Omental fat pad (tissue), 4 donors: ENCODE measurements around the gene SVEP1. TPM values are rescaled to one million over a fixed set of nuclear protein-coding genes. Genes with fewer than 3 reads are reported as not detected.

Experiments used
- ATAC-seq: fragments of 150-250 bp; one replicate; pipeline ENCODE4 v1.9.1; 2016; ENCODE audit warnings: mild to moderate bottlenecking, moderate library complexity; ENCODE audit not compliant: low FRiP score
- DNase-seq: peaks from one replicate; pipeline ENCODE4 v3.0.0-alpha.2; 2019; ENCODE audit warnings: low spot score
- total RNA-seq, 4 donors: library from RNA; depleted of rRNA; stranded (reverse); fragments of >200 nt; gene quantifications; one replicate each; pipeline ENCODE4 v1.1.0, GENCODE V29; 2016
- TF ChIP-seq, protein P1 (sequence below), 3 donors: fragments of 450-650 bp; IDR thresholded peaks; one replicate each; pipeline ENCODE4 v1.5.1; 2016 to 2017; ENCODE audit warnings: antibody characterized with exemption in 3 of 3, mild to moderate bottlenecking in 3 of 3, moderate library complexity in 2 of 3

SVEP1 gene
- total RNA-seq, 4 donors from 2014 or later, result 140 to 465 (median 209) TPM

DNA sequence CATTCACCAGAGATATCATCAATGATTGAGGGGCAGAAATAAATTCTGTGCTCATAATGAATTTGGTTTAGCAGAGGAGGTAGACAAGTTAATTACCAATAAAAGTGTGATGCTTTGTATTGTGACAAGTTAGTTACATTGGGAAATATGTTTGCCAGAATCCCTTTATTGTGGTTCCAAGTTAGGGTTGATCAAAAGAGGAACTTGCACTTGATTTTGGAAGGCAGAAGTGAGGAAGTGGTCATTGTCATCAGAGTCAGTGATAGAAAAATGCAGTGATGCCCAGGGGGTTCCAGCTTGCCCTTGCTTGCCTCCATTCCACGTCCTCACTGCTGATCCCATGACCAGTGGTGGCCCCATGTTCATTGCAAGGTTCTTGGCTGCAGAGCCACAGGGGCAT is 69.7 kb downstream of the SVEP1 start:
- ATAC-seq (no peak), DNase-seq (no peak)
- TF ChIP-seq, protein P1, sequence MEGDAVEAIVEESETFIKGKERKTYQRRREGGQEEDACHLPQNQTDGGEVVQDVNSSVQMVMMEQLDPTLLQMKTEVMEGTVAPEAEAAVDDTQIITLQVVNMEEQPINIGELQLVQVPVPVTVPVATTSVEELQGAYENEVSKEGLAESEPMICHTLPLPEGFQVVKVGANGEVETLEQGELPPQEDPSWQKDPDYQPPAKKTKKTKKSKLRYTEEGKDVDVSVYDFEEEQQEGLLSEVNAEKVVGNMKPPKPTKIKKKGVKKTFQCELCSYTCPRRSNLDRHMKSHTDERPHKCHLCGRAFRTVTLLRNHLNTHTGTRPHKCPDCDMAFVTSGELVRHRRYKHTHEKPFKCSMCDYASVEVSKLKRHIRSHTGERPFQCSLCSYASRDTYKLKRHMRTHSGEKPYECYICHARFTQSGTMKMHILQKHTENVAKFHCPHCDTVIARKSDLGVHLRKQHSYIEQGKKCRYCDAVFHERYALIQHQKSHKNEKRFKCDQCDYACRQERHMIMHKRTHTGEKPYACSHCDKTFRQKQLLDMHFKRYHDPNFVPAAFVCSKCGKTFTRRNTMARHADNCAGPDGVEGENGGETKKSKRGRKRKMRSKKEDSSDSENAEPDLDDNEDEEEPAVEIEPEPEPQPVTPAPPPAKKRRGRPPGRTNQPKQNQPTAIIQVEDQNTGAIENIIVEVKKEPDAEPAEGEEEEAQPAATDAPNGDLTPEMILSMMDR (IDR thresholded peaks at IDR 0.05), result no peak

DNA sequence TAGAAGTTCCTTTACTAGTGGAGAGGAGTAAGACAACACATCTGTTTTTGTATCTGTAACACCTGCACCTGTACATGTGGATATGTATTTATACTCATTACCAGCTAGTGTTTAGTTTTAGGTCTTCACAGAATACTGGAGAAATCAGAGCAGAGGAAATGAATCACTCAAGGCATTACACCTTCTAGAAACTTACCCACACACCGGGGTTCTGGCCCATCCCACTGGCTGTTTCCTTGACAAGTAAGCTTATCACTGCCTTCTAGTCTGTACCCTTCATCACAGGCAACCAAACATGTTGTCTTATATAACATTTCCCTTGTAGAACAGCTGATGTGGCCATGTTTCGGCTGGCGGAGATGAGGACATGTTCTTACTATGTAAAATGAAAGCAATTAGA is 76.7 kb downstream of the SVEP1 start:
- TF ChIP-seq, protein P1 (IDR thresholded peaks at IDR 0.05), result no peak
- DNase-seq (no peak), ATAC-seq (no peak)

DNA sequence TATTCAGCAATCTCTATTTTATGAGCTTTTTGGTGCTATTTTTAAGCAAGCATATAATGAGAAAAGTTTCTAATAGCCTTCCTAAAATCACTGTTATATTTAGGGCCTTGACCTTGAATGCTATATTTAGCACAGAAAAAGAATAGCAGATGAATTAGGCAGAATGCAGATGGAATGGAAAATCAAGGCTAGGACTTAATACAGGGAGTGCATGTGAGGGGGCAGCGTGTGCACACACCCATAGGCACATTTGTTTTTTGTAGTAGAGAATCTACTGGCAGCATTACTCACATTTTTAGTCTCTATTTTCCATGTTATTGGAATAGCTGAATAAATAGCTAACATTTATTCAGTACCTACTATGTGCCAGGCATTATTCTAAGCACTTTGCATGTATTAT is 79.9 kb downstream of the SVEP1 start:
- TF ChIP-seq, protein P1 (IDR thresholded peaks at IDR 0.05), result no peak
- DNase-seq (no peak), ATAC-seq (no peak)

DNA sequence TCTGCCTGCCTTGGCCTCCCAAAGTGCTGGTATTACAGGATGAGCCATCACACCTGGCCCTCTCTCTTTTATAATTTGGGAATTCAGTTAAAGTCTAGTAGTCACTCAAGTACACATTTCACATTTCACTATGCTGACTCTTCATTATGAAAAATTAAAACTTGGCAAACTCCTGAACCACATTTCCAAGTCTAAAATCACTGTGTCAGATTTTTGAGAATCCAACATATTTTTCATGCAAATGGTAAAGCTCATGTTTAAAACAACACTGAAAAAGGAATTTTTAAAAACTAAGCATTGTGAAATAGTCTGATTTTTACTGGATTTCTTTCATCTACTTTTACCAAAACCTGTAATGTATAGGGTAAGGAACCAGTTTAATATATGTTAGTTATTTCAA is 92.3 kb downstream of the SVEP1 start:
- no peak for DNase-seq
- no peak for ATAC-seq

DNA sequence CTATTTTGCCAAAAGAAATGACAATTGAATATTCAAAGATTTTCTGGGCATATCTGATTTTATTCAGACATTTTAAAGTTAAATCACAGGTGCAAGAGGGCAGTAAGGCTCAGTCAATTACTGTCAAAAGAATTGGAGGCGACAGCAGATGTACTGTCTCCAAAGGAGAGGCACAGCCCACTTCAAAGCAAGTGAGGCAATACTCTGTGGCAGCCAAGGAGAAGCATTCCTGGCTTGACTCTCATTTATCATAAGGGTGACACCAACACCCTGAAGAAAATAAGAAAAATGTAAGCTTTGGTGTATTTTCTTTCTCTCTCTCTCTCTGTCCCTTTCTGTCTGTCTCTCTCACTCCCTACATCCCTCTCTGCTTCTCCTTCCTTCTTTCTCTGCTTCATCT is 93.3 kb downstream of the SVEP1 start:
- TF ChIP-seq, protein P1 (IDR thresholded peaks at IDR 0.05), result no peak
- DNase-seq, result no peak
- no peak for ATAC-seq

More for the DNA sequence above, 92.3 kb downstream of the SVEP1 start:
- TF ChIP-seq, protein P1 (IDR thresholded peaks at IDR 0.05), result no peak

DNA sequence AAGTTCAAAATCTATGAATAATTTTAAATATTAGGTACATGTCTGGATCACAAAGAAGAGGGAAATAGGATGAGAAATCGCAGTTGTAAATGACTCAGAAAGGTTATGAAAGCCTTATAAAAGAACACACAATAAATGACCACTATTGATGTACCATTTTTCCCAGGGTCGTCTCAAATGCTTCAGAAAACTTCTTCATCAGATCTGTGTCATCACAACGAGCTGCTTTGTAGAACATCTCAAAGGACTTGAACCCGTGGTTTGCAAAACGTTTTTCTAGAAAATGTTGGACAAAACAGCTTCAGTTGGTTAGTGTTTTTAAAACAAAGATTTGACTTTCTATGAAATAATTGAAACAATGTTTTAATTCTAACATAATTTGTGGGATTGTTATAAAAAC is 100.1 kb downstream of the SVEP1 start:
- DNase-seq, result no peak
- TF ChIP-seq, protein P1 (IDR thresholded peaks at IDR 0.05), result no peak
- ATAC-seq, result no peak

DNA sequence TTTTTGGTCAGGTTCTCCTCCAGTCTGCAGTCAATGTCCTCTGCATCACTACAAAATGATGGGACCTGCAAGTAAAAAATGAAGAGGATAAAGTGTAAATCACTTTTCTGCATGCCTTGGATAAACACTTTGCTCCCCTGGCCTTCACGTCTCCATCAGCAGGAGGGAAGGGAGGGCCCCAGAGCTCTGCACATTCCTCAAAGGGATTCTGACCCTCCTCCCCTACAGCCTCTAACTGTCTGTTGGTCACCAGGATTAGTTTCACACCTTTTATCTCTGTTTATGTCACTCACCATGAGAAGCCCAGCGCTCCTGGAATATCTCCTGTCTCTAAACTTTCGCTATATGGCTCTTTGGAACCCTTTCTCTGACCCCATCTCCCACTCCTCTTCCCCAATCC is 103.3 kb downstream of the SVEP1 start:
- TF ChIP-seq, protein P1 (IDR thresholded peaks at IDR 0.05), result no peak
- no peak for ATAC-seq
- DNase-seq, result no peak
